Right forelimb (tissue), 1 donor: ENCODE measurements around the gene CORO1C.

Experiments
- DNase-seq: peaks from one replicate; pipeline ENCODE4 v3.0.0-alpha.2; 2018

CORO1C gene

GRCh38 chr12:108696111-108696995, 35.0 kb downstream of the CORO1C start:
- no peak for DNase-seq

DNA sequence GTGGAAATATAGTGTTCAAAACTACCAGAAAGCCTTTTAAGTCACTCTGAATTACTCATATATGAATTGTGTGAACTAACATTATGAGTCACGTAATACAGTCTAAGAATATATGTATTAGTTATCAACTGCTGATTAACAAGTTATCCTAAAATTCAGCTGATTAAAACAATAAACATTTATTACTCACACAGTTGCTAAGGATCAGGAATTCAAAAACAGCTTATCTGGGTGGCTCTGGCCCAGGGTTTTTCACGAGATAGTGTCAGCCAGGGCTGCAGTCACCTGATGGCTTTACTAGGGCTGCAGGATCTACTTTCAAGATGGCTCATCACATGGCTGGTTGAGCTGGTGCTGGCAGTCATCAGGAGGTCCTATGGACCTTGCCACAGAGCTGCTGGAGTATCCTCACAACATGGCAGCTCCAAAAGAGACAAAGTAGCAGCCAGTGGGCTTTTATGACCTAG, 36.5 kb downstream of the CORO1C start:
- no peak for DNase-seq

- DNase-seq: no peak
These were observed 37.6 kb downstream of the CORO1C start for GRCh38 chr12:108693751-108694150.

GRCh38 chr12:108693186-108693730, 38.1 kb downstream of the CORO1C start:
- DNase-seq: no peak

DNA sequence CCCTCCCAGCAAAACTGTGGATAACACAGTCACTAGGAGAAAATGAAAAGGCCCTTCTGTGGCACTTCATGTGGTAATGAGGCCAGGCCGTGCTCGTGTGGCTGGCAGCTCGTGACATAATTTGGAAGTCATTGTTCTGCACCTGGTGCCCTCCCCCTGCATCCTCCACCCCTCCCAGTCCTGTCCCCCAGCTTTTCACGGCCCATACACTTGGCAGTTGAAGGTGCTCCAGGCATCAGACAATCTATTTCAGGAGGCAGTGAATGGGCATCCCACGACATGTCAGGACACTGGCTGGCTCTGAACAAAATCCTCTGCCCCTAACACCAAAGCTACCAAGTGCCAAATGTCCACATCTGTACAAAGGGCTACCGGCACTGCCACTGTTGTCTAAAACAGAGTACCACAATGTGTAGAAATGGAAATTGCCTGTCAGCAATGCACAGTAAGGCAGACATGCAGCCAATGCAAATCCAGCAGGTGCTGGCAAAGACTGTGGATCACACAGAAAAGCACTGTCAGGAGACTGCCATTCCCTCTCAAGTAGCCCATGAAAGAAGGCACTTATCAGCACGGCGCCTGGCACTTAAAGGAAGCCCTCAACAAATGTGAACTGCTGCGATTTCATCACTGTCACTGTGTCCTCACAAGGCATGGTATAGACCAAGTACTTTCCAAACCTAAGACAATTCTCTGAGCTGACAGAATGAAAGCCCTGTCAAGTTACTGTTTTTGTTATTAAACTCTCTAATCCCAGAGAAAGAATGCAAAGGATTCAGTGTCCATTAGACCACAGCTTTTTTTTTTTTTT, 39.1 kb downstream of the CORO1C start:
- DNase-seq: peak; percentile 67

DNA sequence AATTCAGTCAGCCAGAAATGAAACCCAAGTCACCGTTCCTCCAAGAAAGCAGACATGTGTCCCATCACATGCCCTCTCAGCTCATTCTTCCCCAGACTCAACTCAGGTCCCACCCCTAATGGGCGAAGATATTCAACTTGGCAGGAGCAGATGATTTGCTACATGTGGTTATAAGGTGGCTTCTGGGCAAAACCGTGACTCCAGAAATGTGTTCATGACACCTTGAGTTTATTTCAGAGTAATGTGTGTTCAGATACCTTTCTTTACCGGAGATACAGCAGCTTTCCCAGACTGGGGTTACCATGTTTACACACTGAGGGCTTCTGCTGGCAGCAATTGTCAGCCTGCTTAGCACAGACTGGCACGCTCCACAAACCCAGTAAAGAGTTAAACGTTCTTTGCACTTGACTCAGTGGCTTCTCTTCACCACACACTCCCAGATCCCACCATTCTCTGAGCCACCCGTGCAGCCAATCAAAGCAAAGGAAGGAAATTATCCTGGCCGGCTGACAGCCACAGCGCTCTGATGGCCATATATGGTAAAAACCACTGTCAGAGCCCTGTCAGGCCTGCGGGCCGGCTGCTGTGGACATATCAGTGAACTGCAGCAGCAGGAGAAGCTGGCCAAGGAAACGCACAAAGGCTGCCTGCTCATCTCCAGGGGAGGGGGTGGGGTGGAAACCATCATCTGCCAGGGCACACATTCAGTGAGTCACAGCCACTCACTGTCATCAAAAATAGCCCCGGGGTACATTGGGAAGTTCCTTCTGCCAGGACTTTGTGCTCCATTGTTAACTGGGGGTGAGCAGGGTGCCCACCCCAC, 39.9 kb downstream of the CORO1C start:
- peak; percentile 92 for DNase-seq

DNA sequence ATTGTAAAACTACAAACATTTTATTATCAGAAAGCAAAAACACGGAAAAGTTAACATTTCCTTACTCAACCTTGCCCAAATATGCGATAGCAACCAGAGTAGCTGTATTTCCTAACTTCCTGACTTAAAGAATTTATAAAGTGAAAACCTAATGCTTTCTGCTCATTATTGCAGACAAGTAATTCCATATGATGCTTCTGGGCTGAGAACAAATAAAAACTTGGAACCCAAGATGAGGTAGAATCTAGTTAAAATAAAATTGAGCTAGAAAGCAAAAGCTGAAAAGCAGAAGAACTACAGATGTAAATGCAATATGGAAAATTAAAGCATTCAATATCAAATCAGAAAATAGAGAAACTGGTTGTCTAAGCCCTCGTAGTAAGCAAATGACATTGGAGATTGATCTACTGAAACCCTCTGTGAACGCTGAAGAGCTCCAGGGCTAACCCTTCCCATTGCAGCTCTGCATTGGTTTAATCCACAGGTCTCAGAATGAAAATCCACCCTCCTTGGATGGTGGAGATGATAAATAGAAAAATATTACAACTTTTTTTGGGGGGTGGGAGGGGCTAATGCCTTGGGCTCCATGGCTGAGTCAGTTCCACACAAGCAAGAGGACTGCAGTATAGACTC, 40.7 kb downstream of the CORO1C start:
- peak; percentile 49 for DNase-seq

DNA sequence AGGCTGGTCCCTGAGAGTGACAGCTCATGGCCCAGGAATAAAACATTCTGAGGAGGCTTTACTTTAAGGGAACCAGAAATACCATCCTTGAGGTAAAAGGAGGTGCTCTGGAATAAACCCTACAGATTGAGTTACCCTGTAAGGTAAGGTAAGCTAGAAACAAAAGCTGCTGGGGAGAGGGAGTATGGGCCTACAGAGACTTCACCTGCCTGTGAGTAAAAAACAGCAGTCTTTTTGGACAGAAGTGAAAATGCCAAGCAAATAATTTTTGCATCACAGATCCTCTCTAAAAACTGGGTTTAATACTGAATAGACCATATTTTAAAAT, 41.2 kb downstream of the CORO1C start:
- DNase-seq: no peak

GRCh38 chr12:108689314-108690190, 41.8 kb downstream of the CORO1C start:
- no peak for DNase-seq

GRCh38 chr12:108686780-108687179, 44.5 kb downstream of the CORO1C start:
- DNase-seq: no peak

DNA sequence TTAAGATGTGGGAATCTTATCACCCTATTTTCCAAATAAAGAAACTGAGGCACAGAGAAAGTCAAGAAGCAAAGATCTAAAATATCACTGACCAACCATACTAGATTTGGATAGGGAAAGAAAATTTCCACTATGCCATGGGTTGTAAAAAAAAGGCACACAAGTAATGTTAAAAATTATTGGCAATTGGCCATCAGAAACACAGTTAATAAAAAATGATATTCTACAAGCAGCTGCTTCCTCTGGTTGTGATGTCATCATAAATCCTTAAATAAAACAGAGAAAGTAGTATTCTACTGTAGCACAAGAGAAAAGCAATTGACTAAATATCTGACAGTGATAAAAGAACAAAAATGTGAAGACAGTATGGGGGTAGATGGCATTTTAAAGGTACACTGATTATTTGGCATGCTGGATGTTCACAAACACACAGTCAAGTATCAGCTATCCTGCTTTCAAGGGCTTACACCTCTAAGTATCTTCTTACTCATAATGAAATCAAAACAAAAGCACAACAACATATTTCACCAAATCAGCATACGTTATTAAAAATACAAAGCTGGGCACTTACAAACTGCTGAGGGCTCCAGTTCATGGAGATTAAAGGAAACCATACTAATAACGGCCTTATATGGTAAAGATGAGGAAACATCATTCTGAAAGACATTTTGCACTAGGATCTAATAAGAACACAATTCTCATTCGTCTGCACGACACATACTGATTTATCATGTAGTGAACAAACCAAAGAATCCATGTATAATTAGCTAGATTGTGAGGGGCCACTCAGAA, 45.7 kb downstream of the CORO1C start:
- no peak for DNase-seq

GRCh38 chr12:108683906-108684556, 47.3 kb downstream of the CORO1C start:
- no peak for DNase-seq

GRCh38 chr12:108681317-108681716, 50.0 kb downstream of the CORO1C start:
- no peak for DNase-seq

GRCh38 chr12:108679106-108679681, 52.1 kb downstream of the CORO1C start:
- no peak for DNase-seq

DNA sequence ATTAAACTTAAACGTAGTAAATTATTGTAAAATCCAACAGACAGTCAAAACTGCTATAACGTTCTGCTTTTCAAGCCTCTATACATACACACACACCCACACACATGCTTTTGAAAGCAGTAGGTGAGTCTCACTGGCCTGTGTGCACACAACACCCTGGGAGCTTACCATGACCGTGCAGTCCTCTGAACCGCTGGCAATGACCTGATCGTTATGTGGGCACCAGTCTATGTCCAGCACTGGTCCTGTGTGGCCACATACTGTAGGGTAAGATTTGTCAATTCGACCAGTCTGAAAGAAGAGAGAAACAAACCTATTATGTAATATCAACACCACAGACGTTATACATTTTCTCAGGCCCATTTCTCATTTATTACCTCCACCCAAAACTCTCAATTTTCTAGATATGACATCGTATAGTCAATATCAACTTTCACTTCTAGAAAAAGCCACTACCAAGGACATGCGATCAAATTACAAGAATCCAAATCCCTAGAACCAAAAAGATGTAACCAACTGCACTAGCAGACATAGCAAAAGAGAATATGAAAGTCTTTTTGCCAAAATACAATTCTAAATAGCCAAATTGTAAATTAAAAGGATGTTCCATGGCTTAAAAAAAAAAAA, 53.1 kb downstream of the CORO1C start:
- DNase-seq: no peak

- DNase-seq: no peak
These were observed 53.9 kb downstream of the CORO1C start for GRCh38 chr12:108677381-108677780.

- no peak for DNase-seq
These were observed 54.6 kb downstream of the CORO1C start for GRCh38 chr12:108676707-108677106.

DNA sequence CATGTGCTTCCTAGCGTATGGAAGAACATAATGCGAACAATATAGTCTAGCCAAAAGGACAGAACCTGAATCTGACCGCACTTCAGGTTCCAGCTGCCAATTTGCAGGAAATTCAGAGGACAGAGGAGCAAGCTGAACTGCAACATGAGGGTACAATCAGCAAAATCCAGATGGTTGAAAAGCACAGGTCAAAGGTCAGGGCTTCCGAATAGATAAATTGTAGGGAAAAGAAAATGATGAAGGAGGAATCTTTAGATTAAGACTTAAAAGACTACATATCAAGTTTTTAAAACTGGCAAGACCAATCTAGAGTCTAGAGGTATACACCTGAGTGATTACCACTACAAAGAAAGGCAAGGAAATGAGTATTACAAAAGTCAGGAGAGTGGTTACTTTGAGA, 55.5 kb downstream of the CORO1C start:
- no peak for DNase-seq

DNA sequence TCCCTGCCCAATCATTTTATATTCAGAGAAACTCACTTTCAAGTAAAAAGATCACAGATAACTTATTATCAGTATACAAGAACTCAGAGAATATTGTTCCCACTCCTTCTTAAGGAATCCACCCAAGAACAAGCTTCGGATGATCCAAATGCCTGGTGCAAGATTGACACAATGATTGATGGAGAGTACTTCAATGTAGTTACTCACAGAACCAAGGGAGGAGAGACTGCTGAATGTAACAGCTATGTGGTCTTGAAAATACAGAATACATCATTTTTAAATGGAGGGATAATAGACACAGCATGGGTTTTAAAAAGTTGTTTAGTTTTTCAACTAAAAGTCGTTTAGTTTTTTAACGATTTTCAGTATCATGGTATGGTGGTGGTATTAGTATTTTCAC, 59.3 kb downstream of the CORO1C start:
- DNase-seq: no peak
